Smooth muscle cell (in vitro differentiated cells): ENCODE data around the gene SPSB4. TPM values are rescaled to one million over a fixed set of nuclear protein-coding genes. Genes with fewer than 3 reads are reported as not detected.

Source experiments
- DNase-seq: peaks from one replicate; lab custom pipeline; 2025; ENCODE audit not compliant: unreplicated experiment; lab: John Stamatoyannopoulos, UW
- H2AFZ ChIP-seq: fragments of 200-600 bp; sonication (generic); 2 replicates; pipeline ENCODE4 v1.6.0; 2016; ENCODE audit warnings: antibody characterized with exemption, low read depth, mild to moderate bottlenecking
- H3F3A ChIP-seq: fragments of 200-600 bp; sonication (generic); 2 replicates; pipeline ENCODE4 v1.6.0; 2017; ENCODE audit warnings: antibody characterized with exemption, low read depth
- H3K27ac ChIP-seq: fragments of 200-600 bp; sonication (generic); 2 replicates; pipeline ENCODE4 v1.5.1; 2016; ENCODE audit warnings: low read depth, mild to moderate bottlenecking
- H3K27me3 ChIP-seq: fragments of 200-600 bp; sonication (generic); 2 replicates; pipeline ENCODE4 v1.6.1; 2016; ENCODE audit warnings: low read depth, mild to moderate bottlenecking
- H3K36me3 ChIP-seq: fragments of 200-600 bp; sonication (generic); 2 replicates; pipeline ENCODE4 v1.5.1; 2016; ENCODE audit warnings: low read depth
- H3K4me1 ChIP-seq: fragments of 200-600 bp; sonication (generic); 2 replicates; pipeline ENCODE4 v1.5.1; 2016; ENCODE audit warnings: low read depth
- H3K4me2 ChIP-seq: fragments of 200-600 bp; sonication (generic); 2 replicates; pipeline ENCODE4 v1.6.0; 2016; ENCODE audit warnings: mild to moderate bottlenecking
- H3K4me3 ChIP-seq: fragments of 200-600 bp; sonication (generic); 2 replicates; pipeline ENCODE4 v1.5.1; 2016; ENCODE audit warnings: mild to moderate bottlenecking
- H3K79me2 ChIP-seq: fragments of 200-600 bp; sonication (generic); 2 replicates; pipeline ENCODE4 v1.6.0; 2016; ENCODE audit warnings: low read depth, mild to moderate bottlenecking
- H3K9ac ChIP-seq: fragments of 200-600 bp; sonication (generic); 2 replicates; pipeline ENCODE4 v1.6.0; 2016; ENCODE audit warnings: low read depth
- H3K9me3 ChIP-seq: fragments of 200-600 bp; sonication (generic); replicated peaks from 2 replicates; pipeline ENCODE4 v1.5.1; 2016; ENCODE audit warnings: low read depth
- H4K20me1 ChIP-seq: fragments of 200-600 bp; sonication (generic); 2 replicates; pipeline ENCODE4 v1.6.0; 2016; ENCODE audit warnings: low read depth
- WGBS: methylation state at CpG from one replicate; pipeline ENCODE4 v1.1.7; 2016; ENCODE audit warnings: low lambda C conversion rate; 5-methylcytosine and 5-hydroxymethylcytosine counted together
- polyA plus RNA-seq: library from polyadenylated mRNA; unstranded; fragments of >200 nt; fragmentation: Nextera tagmentation; extraction: Ambion mirVana; gene quantifications from 2 replicates; pipeline ENCODE4 v1.2.1, GENCODE V29; 2016
- total RNA-seq: library from RNA; depleted of rRNA; stranded (reverse); fragments of >200 nt; gene quantifications from 2 replicates; pipeline ENCODE4 v1.2.3, GENCODE V29; 2014
- TF ChIP-seq, protein P1 (sequence below): fragments of 200-600 bp; sonication (generic); IDR thresholded peaks from 2 replicates; pipeline ENCODE4 v1.5.1; 2017; ENCODE audit warnings: borderline replicate concordance, mild to moderate bottlenecking, antibody characterized with exemption; ENCODE audit not compliant: insufficient read depth, poor library complexity, severe bottlenecking

The SPSB4 gene
- total and polyA plus RNA-seq, 2 experiments from 2014 or later = 1.8 to 3.9 TPM

DNA sequence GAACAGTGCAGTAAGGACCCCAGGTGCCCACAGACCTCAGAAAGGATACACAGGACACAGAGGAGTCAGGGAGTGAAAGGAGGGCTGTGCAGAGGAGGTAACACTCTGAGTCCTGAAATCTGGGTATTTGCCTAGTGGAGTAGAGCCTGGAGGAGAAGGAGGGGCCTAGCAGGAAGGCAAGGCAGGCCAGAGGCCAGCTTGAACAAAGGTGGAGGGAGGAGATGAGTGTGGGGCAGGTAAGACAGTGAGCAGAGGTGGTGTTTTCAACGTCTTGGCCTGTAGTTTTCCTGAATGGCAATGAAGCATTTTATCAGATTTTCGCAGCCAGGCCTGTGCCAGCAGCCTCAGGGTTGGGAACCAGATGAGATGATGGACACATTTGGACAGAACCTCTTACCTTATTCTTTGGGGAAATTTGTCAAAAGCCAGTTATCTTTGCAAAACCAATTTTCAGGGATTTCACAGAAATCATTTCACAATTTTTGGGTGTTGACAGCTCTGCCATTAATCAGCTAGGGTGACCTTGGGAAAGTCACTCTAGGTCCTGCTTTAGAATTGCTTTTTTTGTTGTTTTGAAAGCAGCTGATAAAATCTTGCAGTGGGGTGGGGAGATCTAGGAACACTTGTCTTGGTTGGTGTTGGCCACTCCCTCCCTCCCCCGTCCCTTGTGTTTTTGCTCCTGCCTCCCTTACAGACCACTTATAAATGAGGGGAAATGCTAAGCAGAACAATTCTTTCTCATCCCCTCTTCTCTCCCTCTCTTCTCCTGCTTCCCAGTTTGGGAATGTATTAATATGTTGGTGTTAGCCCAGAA lies 38.4 kb downstream of the SPSB4 start:
- WGBS = 62% methylated on average over 3 of the region's 3 CpGs

DNA sequence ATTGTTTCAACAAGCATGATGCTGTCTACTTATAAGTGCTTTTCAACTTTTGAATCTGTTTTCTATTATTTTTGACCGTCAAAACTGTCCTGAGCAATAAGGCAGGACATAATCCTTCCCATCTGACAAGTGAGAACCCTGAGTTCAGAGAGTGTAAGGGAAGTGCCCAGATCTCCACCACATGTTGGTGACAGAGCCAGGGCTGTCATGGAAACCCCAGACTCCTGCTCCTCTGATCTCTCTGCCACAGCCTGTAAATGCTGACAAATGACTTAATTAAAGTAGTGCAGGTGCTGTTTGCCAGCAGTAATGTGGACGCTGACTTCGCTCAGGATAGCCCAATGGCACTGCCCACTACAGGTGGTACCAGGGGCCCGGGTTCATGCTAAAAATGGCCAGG lies 40.3 kb downstream of the SPSB4 start:
- H3K9me3 ChIP-seq = no peaks in the 10 kb centered on the region
- WGBS = 86% methylated on average over 4 of the region's 4 CpGs
- TF ChIP-seq, protein P1, sequence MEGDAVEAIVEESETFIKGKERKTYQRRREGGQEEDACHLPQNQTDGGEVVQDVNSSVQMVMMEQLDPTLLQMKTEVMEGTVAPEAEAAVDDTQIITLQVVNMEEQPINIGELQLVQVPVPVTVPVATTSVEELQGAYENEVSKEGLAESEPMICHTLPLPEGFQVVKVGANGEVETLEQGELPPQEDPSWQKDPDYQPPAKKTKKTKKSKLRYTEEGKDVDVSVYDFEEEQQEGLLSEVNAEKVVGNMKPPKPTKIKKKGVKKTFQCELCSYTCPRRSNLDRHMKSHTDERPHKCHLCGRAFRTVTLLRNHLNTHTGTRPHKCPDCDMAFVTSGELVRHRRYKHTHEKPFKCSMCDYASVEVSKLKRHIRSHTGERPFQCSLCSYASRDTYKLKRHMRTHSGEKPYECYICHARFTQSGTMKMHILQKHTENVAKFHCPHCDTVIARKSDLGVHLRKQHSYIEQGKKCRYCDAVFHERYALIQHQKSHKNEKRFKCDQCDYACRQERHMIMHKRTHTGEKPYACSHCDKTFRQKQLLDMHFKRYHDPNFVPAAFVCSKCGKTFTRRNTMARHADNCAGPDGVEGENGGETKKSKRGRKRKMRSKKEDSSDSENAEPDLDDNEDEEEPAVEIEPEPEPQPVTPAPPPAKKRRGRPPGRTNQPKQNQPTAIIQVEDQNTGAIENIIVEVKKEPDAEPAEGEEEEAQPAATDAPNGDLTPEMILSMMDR = no peak
- H3K4me1 ChIP-seq = peaks cover 24% of the 10 kb centered on the region
- H3K9ac ChIP-seq = no peak overlapping the region
- H3K4me3 ChIP-seq = no peak overlapping the region
- no peaks in the 10 kb centered on the region for H3K36me3 ChIP-seq
- no peak overlapping the region for H3K4me2 ChIP-seq
- no peaks in the 10 kb centered on the region for H4K20me1 ChIP-seq
- H3K27ac ChIP-seq = no peak overlapping the region
- no peak overlapping the region for H2AFZ ChIP-seq
- no peaks in the 10 kb centered on the region for H3K27me3 ChIP-seq
- no peaks in the 10 kb centered on the region for H3K79me2 ChIP-seq
- no peak for DNase-seq
- no peaks in the 10 kb centered on the region for H3F3A ChIP-seq

More for the DNA sequence above, 38.4 kb downstream of the SPSB4 start:
- no peak overlapping the region for H2AFZ ChIP-seq
- no peak for DNase-seq
- H3K4me3 ChIP-seq = no peak overlapping the region
- no peaks in the 10 kb centered on the region for H3K79me2 ChIP-seq
- H3K27ac ChIP-seq = no peak overlapping the region
- H3K9ac ChIP-seq = no peak overlapping the region
- no peak overlapping the region for H3K4me2 ChIP-seq
- no peaks in the 10 kb centered on the region for H3F3A ChIP-seq
- no peaks in the 10 kb centered on the region for H4K20me1 ChIP-seq
- H3K36me3 ChIP-seq = no peaks in the 10 kb centered on the region
- H3K4me1 ChIP-seq = peaks cover 28% of the 10 kb centered on the region
- no peaks in the 10 kb centered on the region for H3K9me3 ChIP-seq
- H3K27me3 ChIP-seq = no peaks in the 10 kb centered on the region
- TF ChIP-seq, protein P1 = no peak

DNA sequence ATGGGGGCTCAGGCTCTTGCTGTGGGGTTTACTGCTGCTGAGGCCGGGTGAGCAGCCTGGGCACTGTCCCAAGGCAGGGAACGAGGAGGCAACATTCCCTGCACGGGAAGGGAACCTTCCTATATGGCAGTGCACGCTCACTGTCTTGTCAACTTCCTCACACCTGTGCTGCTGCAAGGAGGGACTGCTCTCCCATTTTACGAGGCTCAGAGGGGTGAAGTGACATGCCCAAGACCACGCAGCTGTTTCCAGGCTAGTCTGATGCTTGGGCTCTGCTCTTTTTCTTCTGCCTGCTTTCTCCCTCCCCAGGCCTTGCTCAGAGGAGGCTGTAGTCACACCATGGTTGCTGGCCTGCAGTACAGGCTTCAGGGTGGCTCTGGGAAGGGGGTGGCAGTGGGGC lies 41.5 kb downstream of the SPSB4 start:
- Histone ChIP-seq H3K4me2 (no peak overlapping the region), H3K27me3 (no peaks in the 10 kb centered on the region), H3K4me3 (no peak overlapping the region), H3K9me3 (no peaks in the 10 kb centered on the region), H3K36me3 (no peaks in the 10 kb centered on the region), H4K20me1 (no peaks in the 10 kb centered on the region), H3K27ac (no peak overlapping the region), H3F3A (no peaks in the 10 kb centered on the region), H3K79me2 (no peaks in the 10 kb centered on the region), H3K4me1 (peaks cover 19% of the 10 kb centered on the region), H2AFZ (no peak overlapping the region), H3K9ac (no peak overlapping the region)
- WGBS = 82% methylated on average over 6 of the region's 6 CpGs
- TF ChIP-seq, protein P1 = no peak
- no peak for DNase-seq

DNA sequence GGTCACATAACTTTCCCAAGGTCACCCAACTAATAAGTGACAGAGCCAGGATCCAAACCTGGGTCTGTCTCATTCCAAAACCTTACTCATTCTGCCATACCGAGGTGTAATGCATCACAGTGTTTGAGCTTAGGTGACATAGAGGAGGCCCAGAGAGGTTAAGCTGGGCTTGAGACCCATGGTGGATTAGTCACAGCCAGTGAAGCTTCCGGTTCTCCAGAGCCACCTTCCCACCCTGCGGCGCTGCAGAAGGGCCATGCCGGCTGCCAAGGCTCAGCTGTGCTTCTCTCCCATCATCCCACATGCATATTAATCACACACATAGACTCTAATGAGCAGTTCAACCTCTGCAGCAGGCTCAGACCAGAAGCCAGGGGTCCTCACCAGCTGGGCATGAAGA lies 42.2 kb downstream of the SPSB4 start:
- WGBS = 86% methylated on average over 5 of the region's 5 CpGs
- Histone ChIP-seq H3K27ac (no peak overlapping the region), H3F3A (no peaks in the 10 kb centered on the region), H3K4me3 (no peak overlapping the region), H4K20me1 (no peaks in the 10 kb centered on the region), H3K4me2 (no peak overlapping the region), H3K9ac (no peak overlapping the region), H3K9me3 (no peaks in the 10 kb centered on the region), H2AFZ (no peak overlapping the region), H3K4me1 (peaks cover 19% of the 10 kb centered on the region), H3K36me3 (no peaks in the 10 kb centered on the region), H3K79me2 (no peaks in the 10 kb centered on the region), H3K27me3 (no peaks in the 10 kb centered on the region)
- TF ChIP-seq, protein P1 = no peak
- no peak for DNase-seq
